Natural killer cell (primary cell): ENCODE measurements around the gene MMEL1. TPM values are rescaled to one million over a fixed set of nuclear protein-coding genes. Genes with fewer than 3 reads are reported as not detected.
A peak's percentile ranks its signal among the peaks of the same experiment; 100 is the strongest.
"Not testable (repeated sequence)": the region's sequence is repeated elsewhere in the genome, so short reads cannot be mapped to it uniquely, and the experiment has no call there.

ENCODE experiments used
- ATAC-seq, 3 donors: fragments of 150-1000 bp in 2 of 3; fragments of 200-7000 bp in 1 of 3; cut with Tn5 transposase; 1 replicate in 1 of 3; 2 replicates in 2 of 3; pipeline ENCODE4 v1.10.0; 2021; ENCODE audit warnings: mild to moderate bottlenecking in 2 of 3, moderate library complexity in 2 of 3
- DNase-seq, 2 donors: peaks; one replicate each; pipeline versions ENCODE4 v3.0.0 to v3.0.0-alpha.2; 2013 to 2021; ENCODE audit warnings: mixed read lengths in 1 of 2
- H3K27ac ChIP-seq: one replicate; pipeline ENCODE4 v1.5.1; 2013; ENCODE audit warnings: mild to moderate bottlenecking, low read length
- H3K27me3 ChIP-seq: one replicate; pipeline ENCODE4 v1.6.1; 2013; ENCODE audit warnings: low read length; ENCODE audit not compliant: control insufficient read depth, insufficient read depth
- H3K36me3 ChIP-seq: one replicate; pipeline ENCODE4 v1.6.1; 2013; ENCODE audit warnings: low read length; ENCODE audit not compliant: control insufficient read depth, insufficient read depth
- H3K4me1 ChIP-seq: one replicate; pipeline ENCODE4 v1.6.1; 2013; ENCODE audit warnings: low read length; ENCODE audit not compliant: control insufficient read depth, insufficient read depth
- H3K4me3 ChIP-seq: one replicate; pipeline ENCODE4 v1.5.1; 2013; ENCODE audit warnings: low read length
- H3K9me3 ChIP-seq: one replicate; pipeline ENCODE4 v1.6.1; 2013; ENCODE audit warnings: low read length; ENCODE audit not compliant: control insufficient read depth, insufficient read depth
- H3K27ac Mint-ChIP-seq, 2 donors: one replicate each; pipeline ENCODE4 v1.8.0; 2022; ENCODE audit warnings: mild to moderate bottlenecking in 2 of 2, mixed read lengths in 2 of 2, moderate library complexity in 1 of 2
- H3K27me3 Mint-ChIP-seq, 2 donors: one replicate each; pipeline ENCODE4 v1.8.0; 2022; ENCODE audit warnings: low read depth in 2 of 2, mixed read lengths in 2 of 2
- H3K36me3 Mint-ChIP-seq: one replicate; pipeline ENCODE4 v1.8.0; 2022; ENCODE audit warnings: mixed read lengths
- H3K4me1 Mint-ChIP-seq, 2 donors: one replicate each; pipeline ENCODE4 v1.8.0; 2022; ENCODE audit warnings: mixed read lengths in 2 of 2
- H3K4me3 Mint-ChIP-seq: one replicate; pipeline ENCODE4 v1.8.0; 2022; ENCODE audit warnings: mild to moderate bottlenecking, moderate library complexity, mixed read lengths
- H3K9me3 Mint-ChIP-seq, 2 donors: one replicate each; pipeline ENCODE4 v1.8.0; 2022; ENCODE audit warnings: mixed read lengths in 2 of 2
- WGBS: methylation state at CpG from one replicate; pipeline ENCODE4 v1.1.7; 2013; ENCODE audit warnings: missing lambda C conversion rate; ENCODE audit not compliant: insufficient coverage; 5-methylcytosine and 5-hydroxymethylcytosine counted together
- intact Hi-C: fragments of 100-400 bp; cut with micrococcal nuclease; formaldehyde crosslinking; loops from one replicate; pipeline ENCODE4 v1.14.2; 2022
- total RNA-seq, 4 donors: library from RNA; stranded (reverse); fragments of 120-200 nt in 1 of 4; gene quantifications; one replicate each; pipeline versions ENCODE4 v1.2.3 to v1.2.4, GENCODE V29; 2013 to 2022
- TF ChIP-seq, protein P1 (sequence below): fragments of 200-600 bp; IDR thresholded peaks from one replicate; pipeline ENCODE4 v1.8.0; 2022; ENCODE audit warnings: antibody characterized with exemption

The MMEL1 gene
- total RNA-seq, 3 donors from 2014 or later (not counting 1 experiment from before 2014, with no cell fraction given), result 1.3 to 2.0 TPM; not detected in 1

DNA sequence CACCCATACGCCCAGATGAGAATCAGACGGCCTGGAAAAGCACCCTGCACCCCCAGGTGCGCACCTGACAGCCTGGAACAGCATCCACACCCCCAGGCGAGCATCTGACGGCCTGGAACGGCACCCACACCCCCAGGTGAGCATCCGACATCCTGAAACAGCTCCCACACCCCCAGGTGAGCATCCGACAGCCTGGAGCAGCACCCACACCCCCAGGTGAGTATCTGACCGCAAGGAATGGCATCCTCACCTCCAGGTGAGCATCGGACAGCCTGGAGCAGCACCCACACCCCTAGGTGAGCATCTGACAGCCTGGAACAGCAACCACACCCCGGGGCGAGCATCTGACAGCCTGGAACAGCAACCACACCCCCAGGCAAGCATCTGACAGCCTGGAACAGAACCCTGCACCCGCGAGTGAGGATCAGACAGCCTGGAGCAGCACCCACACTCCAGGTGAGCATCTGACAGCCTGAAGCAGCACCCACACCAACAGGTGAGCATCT, 21.7 kb upstream of the MMEL1 start:
- H3K9me3 ChIP-seq, H3K4me1 ChIP-seq, H3K36me3 Mint-ChIP-seq, H3K9me3 Mint-ChIP-seq, intact Hi-C loops, H3K4me3 Mint-ChIP-seq, H3K27ac Mint-ChIP-seq, H3K27ac ChIP-seq, DNase-seq, H3K36me3 ChIP-seq, H3K4me3 ChIP-seq: not testable (repeated sequence)
- ATAC-seq, result peak in 1 of 3 donors; percentile 35
- peaks cover 35% of the 10 kb centered on the region for H3K27me3 ChIP-seq
- 36% methylated on average over 14 of the region's 14 CpGs for WGBS
- Mint-ChIP-seq H3K4me1 (peaks cover 0 to 19% of the 10 kb centered on the region in 2 donors), H3K27me3 (peaks cover 21 to 37% of the 10 kb centered on the region in 2 donors)

- H3K9me3 ChIP-seq, H3K27ac Mint-ChIP-seq, H3K27ac ChIP-seq, ATAC-seq, H3K4me3 ChIP-seq, H3K4me3 Mint-ChIP-seq, H3K36me3 ChIP-seq, H3K9me3 Mint-ChIP-seq, H3K36me3 Mint-ChIP-seq, intact Hi-C loops, H3K4me1 ChIP-seq: not testable (repeated sequence)
- peaks cover 35% of the 10 kb centered on the region for H3K27me3 ChIP-seq
- H3K27me3 Mint-ChIP-seq, result peaks cover 21 to 37% of the 10 kb centered on the region in 2 donors
- peaks cover 0 to 19% of the 10 kb centered on the region in 2 donors for H3K4me1 Mint-ChIP-seq
- 33% methylated on average over 14 of the region's 14 CpGs for WGBS
- peak in 1 of 2 donors; percentile 40 for DNase-seq
Observed at GRCh38 chr1:2653741-2654442, 21.1 kb upstream of the MMEL1 start.

- H3K27me3 Mint-ChIP-seq, result peaks cover 21 to 37% of the 10 kb centered on the region in 2 donors
- peaks cover 0 to 19% of the 10 kb centered on the region in 2 donors for H3K4me1 Mint-ChIP-seq
- H3K36me3 Mint-ChIP-seq, H3K4me3 ChIP-seq, DNase-seq, intact Hi-C loops, H3K9me3 ChIP-seq, H3K4me1 ChIP-seq, H3K9me3 Mint-ChIP-seq, H3K27ac ChIP-seq, H3K4me3 Mint-ChIP-seq, H3K27ac Mint-ChIP-seq, ATAC-seq, H3K36me3 ChIP-seq: not testable (repeated sequence)
- 22% methylated on average over 12 of the region's 12 CpGs for WGBS
- H3K27me3 ChIP-seq, result peaks cover 35% of the 10 kb centered on the region
Observed at GRCh38 chr1:2652926-2653571, 20.2 kb upstream of the MMEL1 start.

GRCh38 chr1:2652152-2652925, 19.5 kb upstream of the MMEL1 start:
- H3K27ac Mint-ChIP-seq, DNase-seq, H3K9me3 ChIP-seq, H3K36me3 ChIP-seq, ATAC-seq, H3K4me3 Mint-ChIP-seq, intact Hi-C loops, H3K4me3 ChIP-seq, H3K4me1 ChIP-seq, H3K27ac ChIP-seq, H3K9me3 Mint-ChIP-seq, H3K36me3 Mint-ChIP-seq: not testable (repeated sequence)
- peaks cover 0 to 19% of the 10 kb centered on the region in 2 donors for H3K4me1 Mint-ChIP-seq
- H3K27me3 Mint-ChIP-seq, result peaks cover 25 to 37% of the 10 kb centered on the region in 2 donors
- peaks cover 35% of the 10 kb centered on the region for H3K27me3 ChIP-seq
- WGBS, result 32% methylated on average over 16 of the region's 16 CpGs

DNA sequence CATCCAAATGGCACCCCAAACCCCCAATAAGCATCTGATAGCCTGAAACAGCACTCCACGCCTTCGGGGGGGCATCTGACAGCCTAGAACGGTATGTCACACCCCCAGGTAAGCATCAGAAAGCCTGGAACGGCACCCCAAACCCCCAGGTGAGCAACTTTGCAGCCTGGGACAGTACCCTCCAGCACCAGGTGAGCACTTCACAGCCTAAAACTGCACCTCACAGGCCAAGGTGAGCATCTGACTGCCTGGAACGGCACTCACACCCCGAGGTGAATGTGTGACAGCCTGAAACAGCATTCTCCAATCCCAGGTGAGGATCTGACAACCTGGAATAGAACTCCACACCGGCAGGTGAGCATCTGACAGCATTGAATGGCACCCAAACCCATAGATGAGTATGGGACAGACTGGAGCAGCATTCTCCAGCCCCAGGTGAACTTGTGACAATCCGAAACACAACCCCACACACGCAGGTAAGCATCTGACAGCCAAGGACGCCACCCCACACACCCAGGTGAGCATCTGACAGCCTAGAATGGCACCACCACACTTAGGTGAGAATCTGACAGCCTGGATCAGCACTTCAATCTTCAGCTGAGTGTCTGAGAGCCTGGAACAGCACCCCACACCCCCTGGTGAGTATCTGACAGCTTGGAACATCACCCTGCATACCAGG, 18.3 kb upstream of the MMEL1 start:
- Histone ChIP-seq H3K9me3 (peaks cover 12% of the 10 kb centered on the region), H3K36me3 (no peaks in the 10 kb centered on the region), H3K4me1 (no peaks in the 10 kb centered on the region), H3K27ac (no peak overlapping the region), H3K4me3 (no peak overlapping the region), H3K27me3 (peaks cover 35% of the 10 kb centered on the region)
- no peaks in the 10 kb centered on the region for H3K36me3 Mint-ChIP-seq
- TF ChIP-seq, protein P1, sequence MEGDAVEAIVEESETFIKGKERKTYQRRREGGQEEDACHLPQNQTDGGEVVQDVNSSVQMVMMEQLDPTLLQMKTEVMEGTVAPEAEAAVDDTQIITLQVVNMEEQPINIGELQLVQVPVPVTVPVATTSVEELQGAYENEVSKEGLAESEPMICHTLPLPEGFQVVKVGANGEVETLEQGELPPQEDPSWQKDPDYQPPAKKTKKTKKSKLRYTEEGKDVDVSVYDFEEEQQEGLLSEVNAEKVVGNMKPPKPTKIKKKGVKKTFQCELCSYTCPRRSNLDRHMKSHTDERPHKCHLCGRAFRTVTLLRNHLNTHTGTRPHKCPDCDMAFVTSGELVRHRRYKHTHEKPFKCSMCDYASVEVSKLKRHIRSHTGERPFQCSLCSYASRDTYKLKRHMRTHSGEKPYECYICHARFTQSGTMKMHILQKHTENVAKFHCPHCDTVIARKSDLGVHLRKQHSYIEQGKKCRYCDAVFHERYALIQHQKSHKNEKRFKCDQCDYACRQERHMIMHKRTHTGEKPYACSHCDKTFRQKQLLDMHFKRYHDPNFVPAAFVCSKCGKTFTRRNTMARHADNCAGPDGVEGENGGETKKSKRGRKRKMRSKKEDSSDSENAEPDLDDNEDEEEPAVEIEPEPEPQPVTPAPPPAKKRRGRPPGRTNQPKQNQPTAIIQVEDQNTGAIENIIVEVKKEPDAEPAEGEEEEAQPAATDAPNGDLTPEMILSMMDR, result no peak
- intact Hi-C loops, result no loop called here
- peaks cover 9% of the 10 kb centered on the region in 2 donors for H3K9me3 Mint-ChIP-seq
- 52% methylated on average over 10 of the region's 10 CpGs for WGBS
- no peak for DNase-seq
- no peak overlapping the region for H3K4me3 Mint-ChIP-seq
- no peak overlapping the region for H3K27ac Mint-ChIP-seq
- no peak for ATAC-seq
- peaks cover 25 to 37% of the 10 kb centered on the region in 2 donors for H3K27me3 Mint-ChIP-seq
- peaks cover 0 to 19% of the 10 kb centered on the region in 2 donors for H3K4me1 Mint-ChIP-seq
